A673 (cell line): ENCODE results near the gene NHERF2. TPM values are rescaled to one million over a fixed set of nuclear protein-coding genes. Genes with fewer than 3 reads are reported as not detected.

Experiments used
- BruUV-seq: library from RNA; stranded (reverse); fragments of 400-500 nt; replicated peaks from 2 replicates; lab custom pipeline; 2021; lab: Mats Ljungman, UMichigan
- CTCF ChIA-PET: fragments of 300-600 bp; sonication (Branson Sonifier 250); formaldehyde crosslinking; loops from one replicate; lab custom pipeline; 2022; ENCODE audit warnings: antibody characterized with exemption; lab: Charles Lee
- POLR2A ChIA-PET: fragments of 300-600 bp; sonication (Branson Sonifier 250); formaldehyde crosslinking; loops from one replicate; lab custom pipeline; 2022; ENCODE audit warnings: antibody characterized with exemption; ENCODE audit not compliant: low non-redundant PET; lab: Charles Lee
- DNase-seq: peaks from one replicate; pipeline ENCODE4 v3.0.0-alpha.2; 2015; ENCODE audit warnings: low spot score
- H3K27ac ChIP-seq: fragments of 200-600 bp; sonication (generic); 2 replicates; pipeline ENCODE4 v1.5.1; 2016; ENCODE audit warnings: mixed run types, low read depth, mild to moderate bottlenecking, mixed read lengths, antibody characterized with exemption, low read length; ENCODE audit not compliant: poor library complexity, severe bottlenecking
- H3K27me3 ChIP-seq: fragments of 200-600 bp; sonication (generic); replicated peaks from 2 replicates; pipeline ENCODE4 v1.6.1; 2017; ENCODE audit warnings: mixed run types, low read depth, mild to moderate bottlenecking, mixed read lengths, antibody characterized with exemption, low read length; ENCODE audit not compliant: insufficient read depth, poor library complexity
- H3K36me3 ChIP-seq: fragments of 200-600 bp; sonication (generic); 2 replicates; pipeline ENCODE4 v1.6.1; 2016; ENCODE audit warnings: mixed run types, mild to moderate bottlenecking, mixed read lengths, antibody characterized with exemption, low read length; ENCODE audit not compliant: insufficient read depth, poor library complexity, severe bottlenecking
- H3K4me1 ChIP-seq: fragments of 200-600 bp; sonication (generic); 2 replicates; pipeline ENCODE4 v1.6.1; 2017; ENCODE audit warnings: mixed run types, mild to moderate bottlenecking, mixed read lengths, antibody characterized with exemption, low read length; ENCODE audit not compliant: insufficient read depth, poor library complexity, severe bottlenecking
- H3K4me3 ChIP-seq: fragments of 200-600 bp; sonication (generic); 2 replicates; pipeline ENCODE4 v1.5.1; 2016; ENCODE audit warnings: low read depth, mixed run types, mild to moderate bottlenecking, mixed read lengths, low read length; ENCODE audit not compliant: poor library complexity, severe bottlenecking
- H3K9me3 ChIP-seq: fragments of 200-600 bp; sonication (generic); 2 replicates; pipeline ENCODE4 v1.6.1; 2016; ENCODE audit warnings: mixed run types, low read depth, mild to moderate bottlenecking, mixed read lengths, antibody characterized with exemption, low read length; ENCODE audit not compliant: poor library complexity, severe bottlenecking
- EZH2 ChIP-seq: fragments of 200-600 bp; sonication (generic); IDR thresholded peaks from 2 replicates; pipeline ENCODE4 v1.6.1; 2017; ENCODE audit warnings: borderline replicate concordance, low read depth, mild to moderate bottlenecking, mixed read lengths, antibody characterized with exemption, low read length; ENCODE audit not compliant: poor library complexity, severe bottlenecking
- intact Hi-C: fragments of 100-400 bp; cut with micrococcal nuclease; formaldehyde crosslinking; loops from one replicate; pipeline ENCODE4 v1.10.0; 2022; ENCODE audit not compliant: unreplicated experiment
- total RNA-seq: library from RNA; stranded (reverse); gene quantifications from 2 replicates; pipeline ENCODE4 v1.2.3, GENCODE V29; 2021
- TF ChIP-seq, protein P1 (sequence below): fragments of 300-800, 200-600 bp; sonication (generic); conservative IDR thresholded peaks from 2 replicates; pipeline ENCODE4 v1.5.1; 2017; ENCODE audit warnings: low read depth, mild to moderate bottlenecking, antibody characterized with exemption, low read length, moderate library complexity, mixed read lengths

Gene NHERF2
- total RNA-seq, 1 experiment from 2014 or later = 19.5 TPM

DNA sequence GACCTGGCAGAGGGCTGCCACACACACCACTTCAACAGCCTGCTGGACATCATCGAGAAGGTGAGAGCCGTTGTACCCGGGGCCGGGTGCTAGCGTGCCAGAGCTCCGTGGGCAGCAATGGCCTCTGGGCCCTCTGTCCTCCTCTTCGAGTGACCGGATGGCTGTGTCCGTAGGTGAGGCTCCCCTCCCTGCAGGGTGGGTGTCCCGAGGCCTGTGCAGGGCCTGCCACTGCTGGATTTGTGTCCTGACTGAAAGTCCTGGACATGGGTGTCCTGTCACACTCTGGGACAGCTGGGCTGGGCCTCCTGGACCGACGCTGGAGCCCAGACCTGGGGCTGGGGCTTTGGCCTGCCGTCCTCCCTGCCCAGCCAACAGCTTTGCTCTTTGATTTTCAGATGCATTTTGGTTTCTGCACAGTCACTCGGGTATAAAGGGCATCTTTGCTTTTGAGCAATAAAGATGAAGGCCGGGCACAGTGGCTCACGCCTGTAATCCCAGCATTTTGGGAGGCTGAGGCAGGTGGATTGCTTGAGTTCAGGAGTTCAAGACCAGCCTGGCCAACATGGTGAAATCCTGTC lies 37.8 kb downstream of the NHERF2 start:
- H3K36me3 ChIP-seq = peaks cover 8% of the 10 kb centered on the region
- no peaks in the 10 kb centered on the region for H3K4me1 ChIP-seq
- no peak for TF ChIP-seq EZH2
- TF ChIP-seq, protein P1, sequence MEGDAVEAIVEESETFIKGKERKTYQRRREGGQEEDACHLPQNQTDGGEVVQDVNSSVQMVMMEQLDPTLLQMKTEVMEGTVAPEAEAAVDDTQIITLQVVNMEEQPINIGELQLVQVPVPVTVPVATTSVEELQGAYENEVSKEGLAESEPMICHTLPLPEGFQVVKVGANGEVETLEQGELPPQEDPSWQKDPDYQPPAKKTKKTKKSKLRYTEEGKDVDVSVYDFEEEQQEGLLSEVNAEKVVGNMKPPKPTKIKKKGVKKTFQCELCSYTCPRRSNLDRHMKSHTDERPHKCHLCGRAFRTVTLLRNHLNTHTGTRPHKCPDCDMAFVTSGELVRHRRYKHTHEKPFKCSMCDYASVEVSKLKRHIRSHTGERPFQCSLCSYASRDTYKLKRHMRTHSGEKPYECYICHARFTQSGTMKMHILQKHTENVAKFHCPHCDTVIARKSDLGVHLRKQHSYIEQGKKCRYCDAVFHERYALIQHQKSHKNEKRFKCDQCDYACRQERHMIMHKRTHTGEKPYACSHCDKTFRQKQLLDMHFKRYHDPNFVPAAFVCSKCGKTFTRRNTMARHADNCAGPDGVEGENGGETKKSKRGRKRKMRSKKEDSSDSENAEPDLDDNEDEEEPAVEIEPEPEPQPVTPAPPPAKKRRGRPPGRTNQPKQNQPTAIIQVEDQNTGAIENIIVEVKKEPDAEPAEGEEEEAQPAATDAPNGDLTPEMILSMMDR = no peak
- BruUV-seq = no TSS peak
- H3K4me3 ChIP-seq = no peak overlapping the region
- intact Hi-C loops = no loop called here
- H3K27me3 ChIP-seq = no peaks in the 10 kb centered on the region
- ChIA-PET POLR2A (no interaction called here), CTCF (no interaction called here)
- no peak overlapping the region for H3K27ac ChIP-seq
- no peak for DNase-seq
- H3K9me3 ChIP-seq = no peaks in the 10 kb centered on the region

DNA sequence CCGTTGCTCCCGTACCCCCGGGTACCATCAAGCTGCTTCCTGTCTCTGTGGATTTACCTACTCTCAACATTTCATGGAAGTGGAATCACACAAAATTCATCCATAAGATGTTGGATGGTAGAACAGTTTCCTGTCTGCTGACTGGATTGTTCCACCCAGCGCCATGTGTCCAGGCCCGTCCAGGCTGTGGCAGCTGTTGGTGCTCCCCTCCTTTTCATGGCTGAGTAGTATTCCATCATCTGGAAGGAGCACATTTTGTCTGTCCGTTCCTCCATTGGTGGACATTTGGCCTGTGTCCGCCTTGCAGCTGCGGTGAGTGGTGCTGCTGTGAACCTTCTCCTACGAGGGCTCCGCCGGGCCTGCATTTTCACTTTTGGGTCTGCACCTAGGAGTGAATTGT lies 39.4 kb downstream of the NHERF2 start:
- H3K27ac ChIP-seq = no peak overlapping the region
- no peak for DNase-seq
- H3K4me3 ChIP-seq = no peak overlapping the region
- no peaks in the 10 kb centered on the region for H3K9me3 ChIP-seq
- no peaks in the 10 kb centered on the region for H3K4me1 ChIP-seq
- intact Hi-C loops = no loop called here
- no TSS peak for BruUV-seq
- no peaks in the 10 kb centered on the region for H3K27me3 ChIP-seq
- H3K36me3 ChIP-seq = peaks cover 8% of the 10 kb centered on the region
- ChIA-PET CTCF (no interaction called here), POLR2A (no interaction called here)
- TF ChIP-seq EZH2 = no peak
- TF ChIP-seq, protein P1 = no peak

DNA sequence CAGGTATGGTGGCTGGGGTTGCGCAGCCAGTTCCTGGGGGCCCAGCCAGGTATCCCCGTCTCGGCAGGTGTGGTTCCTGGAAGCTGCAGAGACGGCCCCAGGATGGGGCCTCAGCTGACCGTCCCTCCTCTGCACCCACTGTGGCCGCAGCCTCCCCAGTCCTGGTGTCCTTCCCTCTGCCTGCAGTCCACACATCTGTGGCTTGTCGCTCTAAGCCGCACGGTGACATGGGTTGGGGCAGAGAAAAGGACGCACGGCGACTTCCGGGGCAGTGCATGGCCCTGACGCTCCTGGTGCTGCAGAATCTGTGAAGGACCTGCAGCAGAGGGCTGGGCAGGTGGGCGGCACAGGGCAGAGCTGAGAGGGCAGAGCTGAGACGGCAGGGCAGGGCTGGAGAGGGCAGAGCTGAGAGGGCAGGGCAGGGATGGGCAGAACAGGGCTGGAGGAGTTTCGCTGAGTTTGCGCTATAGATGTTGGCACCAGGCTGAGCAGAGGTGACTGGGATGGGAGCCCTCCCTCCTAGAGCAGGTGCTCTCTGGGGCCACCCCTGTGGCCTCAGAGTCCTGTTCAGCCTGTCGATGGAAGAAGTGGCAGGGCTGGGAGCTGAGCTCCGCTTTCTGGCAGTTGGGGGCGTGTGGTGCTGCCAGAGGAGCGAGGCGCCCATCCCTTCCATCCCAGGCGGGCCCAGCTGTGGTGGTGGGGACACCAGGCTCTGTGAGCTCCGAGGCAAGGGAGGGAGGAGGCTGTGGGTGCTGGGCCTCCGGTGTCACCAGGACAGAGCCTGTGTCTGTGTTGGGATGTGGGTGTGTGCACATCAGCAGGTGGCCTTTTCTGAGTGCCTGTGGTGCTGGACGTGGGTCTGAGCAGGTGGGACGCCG lies 44.1 kb downstream of the NHERF2 start:
- no peak for DNase-seq
- CTCF ChIA-PET = no interaction called here
- intact Hi-C loops = no loop called here
- Histone ChIP-seq H3K36me3 (peaks cover 8% of the 10 kb centered on the region), H3K4me1 (no peaks in the 10 kb centered on the region), H3K27me3 (no peaks in the 10 kb centered on the region), H3K4me3 (no peak overlapping the region), H3K9me3 (no peaks in the 10 kb centered on the region), H3K27ac (no peak overlapping the region)
- no TSS peak for BruUV-seq
- TF ChIP-seq EZH2 = no peak
- TF ChIP-seq, protein P1 = no peak
- POLR2A ChIA-PET = no interaction called here
